ENCODE measurements around the gene CD93.

Gene CD93

GRCh38 chr20:23112595-23112994 is 26.5 kb upstream of the CD93 start:
- Histone ChIP-seq H3K79me1 (replicated peaks; ENCODE audit: low read length, poor library complexity, severe bottlenecking) (no peaks in the 10 kb centered on the region), H3K4me2 (ENCODE audit: low read length, poor library complexity, severe bottlenecking) (no peak overlapping the region), H3K27ac (ENCODE audit: low read length, poor library complexity, severe bottlenecking) (no peak overlapping the region), H3K18ac (ENCODE audit: low read depth in 1 of 2, low read length in 2 of 2) (peak overlapping the region in 1 of 2 experiments; percentile 54), H3K14ac (ENCODE audit: low read length in 2 of 2) (peak overlapping the region in 1 of 2 experiments; percentile 26), H4K8ac (ENCODE audit: low read length) (peak overlapping the region; percentile 12), H3K9ac (ENCODE audit: low read length) (no peak overlapping the region), H3K27me3 (ENCODE audit: control insufficient read depth in 1 of 2, insufficient read depth in 1 of 2, low read length in 2 of 2) (peaks cover 0 to 6% of the 10 kb centered on the region in 2 experiments), H4K91ac (ENCODE audit: low read length) (peak overlapping the region; percentile 54), H3K9me3 (ENCODE audit: control insufficient read depth, low read length) (no peaks in the 10 kb centered on the region), H2BK120ac (ENCODE audit: low read depth, low read length) (no peak overlapping the region), H3K4ac (ENCODE audit: low read depth in 1 of 2, low read length in 2 of 2) (no peak overlapping the region), H2BK5ac (ENCODE audit: low read depth, low read length, poor library complexity, severe bottlenecking) (no peak overlapping the region), H2AK5ac (ENCODE audit: low read length, severe bottlenecking) (no peak overlapping the region), H3K4me1 (ENCODE audit: control insufficient read depth, insufficient read depth, low read depth, low read length) (peaks cover 6% of the 10 kb centered on the region), H3K36me3 (ENCODE audit: control insufficient read depth in 1 of 2, insufficient read depth in 2 of 2, low read depth in 1 of 2, low read length in 2 of 2) (no peaks in the 10 kb centered on the region), H3K23ac (ENCODE audit: low read length in 2 of 2) (no peak overlapping the region), H2AFZ (ENCODE audit: low read depth, low read length) (no peak overlapping the region), H2BK15ac (ENCODE audit: low read depth, poor library complexity, severe bottlenecking) (no peak overlapping the region), H2BK12ac (ENCODE audit: low read length in 2 of 2) (peak overlapping the region; percentile 15 to 38), H3K4me3 (ENCODE audit: insufficient read depth in 1 of 2, low read depth in 1 of 2, low read length in 2 of 2) (peak overlapping the region in 1 of 2 experiments; percentile 20)
- 86% methylated on average over 1 of the region's 1 CpG for WGBS
- DNase-seq: no peak

- Histone ChIP-seq H3K9ac (ENCODE audit: low read length) (no peak overlapping the region), H3K9me3 (ENCODE audit: control insufficient read depth, low read length) (no peaks in the 10 kb centered on the region), H3K18ac (ENCODE audit: low read depth in 1 of 2, low read length in 2 of 2) (no peak overlapping the region), H2BK12ac (ENCODE audit: low read length in 2 of 2) (no peak overlapping the region), H2AFZ (ENCODE audit: low read depth, low read length) (no peak overlapping the region), H3K27ac (ENCODE audit: low read length, poor library complexity, severe bottlenecking) (no peak overlapping the region), H3K4me2 (ENCODE audit: low read length, poor library complexity, severe bottlenecking) (no peak overlapping the region), H3K36me3 (ENCODE audit: control insufficient read depth in 1 of 2, insufficient read depth in 2 of 2, low read depth in 1 of 2, low read length in 2 of 2) (no peaks in the 10 kb centered on the region), H4K8ac (ENCODE audit: low read length) (no peak overlapping the region), H3K4me1 (ENCODE audit: control insufficient read depth, insufficient read depth, low read depth, low read length) (peaks cover 6% of the 10 kb centered on the region), H2BK5ac (ENCODE audit: low read depth, low read length, poor library complexity, severe bottlenecking) (no peak overlapping the region), H4K91ac (ENCODE audit: low read length) (no peak overlapping the region), H3K4ac (ENCODE audit: low read depth in 1 of 2, low read length in 2 of 2) (peak overlapping the region in 1 of 2 experiments; percentile 46), H3K79me1 (replicated peaks; ENCODE audit: low read length, poor library complexity, severe bottlenecking) (no peaks in the 10 kb centered on the region), H3K4me3 (ENCODE audit: insufficient read depth in 1 of 2, low read depth in 1 of 2, low read length in 2 of 2) (no peak overlapping the region), H3K14ac (ENCODE audit: low read length in 2 of 2) (no peak overlapping the region), H2BK15ac (ENCODE audit: low read depth, poor library complexity, severe bottlenecking) (peak overlapping the region; percentile 21), H2BK120ac (ENCODE audit: low read depth, low read length) (no peak overlapping the region), H2AK5ac (ENCODE audit: low read length, severe bottlenecking) (no peak overlapping the region), H3K23ac (ENCODE audit: low read length in 2 of 2) (no peak overlapping the region), H3K27me3 (ENCODE audit: control insufficient read depth in 1 of 2, insufficient read depth in 1 of 2, low read length in 2 of 2) (peaks cover 0 to 6% of the 10 kb centered on the region in 2 experiments)
- DNase-seq: no peak
- WGBS: 93% methylated on average over 9 of the region's 9 CpGs
Measured at GRCh38 chr20:23111944-23112342, 25.8 kb upstream of the CD93 start.

GRCh38 chr20:23111307-23111943 is 25.3 kb upstream of the CD93 start:
- Histone ChIP-seq H2BK5ac (ENCODE audit: low read depth, low read length, poor library complexity, severe bottlenecking) (no peak overlapping the region), H3K9me3 (ENCODE audit: control insufficient read depth, low read length) (no peaks in the 10 kb centered on the region), H3K4me2 (ENCODE audit: low read length, poor library complexity, severe bottlenecking) (no peak overlapping the region), H2BK15ac (ENCODE audit: low read depth, poor library complexity, severe bottlenecking) (peak overlapping the region; percentile 21), H2AK5ac (ENCODE audit: low read length, severe bottlenecking) (no peak overlapping the region), H4K91ac (ENCODE audit: low read length) (no peak overlapping the region), H3K4ac (ENCODE audit: low read depth in 1 of 2, low read length in 2 of 2) (peak overlapping the region in 1 of 2 experiments; percentile 46), H3K23ac (ENCODE audit: low read length in 2 of 2) (no peak overlapping the region), H3K9ac (ENCODE audit: low read length) (no peak overlapping the region), H4K8ac (ENCODE audit: low read length) (no peak overlapping the region), H3K79me1 (replicated peaks; ENCODE audit: low read length, poor library complexity, severe bottlenecking) (no peaks in the 10 kb centered on the region), H3K14ac (ENCODE audit: low read length in 2 of 2) (peak overlapping the region in 1 of 2 experiments; percentile 49), H2BK120ac (ENCODE audit: low read depth, low read length) (no peak overlapping the region), H3K18ac (ENCODE audit: low read depth in 1 of 2, low read length in 2 of 2) (peak overlapping the region in 1 of 2 experiments; percentile 48), H3K27me3 (ENCODE audit: control insufficient read depth in 1 of 2, insufficient read depth in 1 of 2, low read length in 2 of 2) (peaks cover 0 to 6% of the 10 kb centered on the region in 2 experiments), H3K27ac (ENCODE audit: low read length, poor library complexity, severe bottlenecking) (no peak overlapping the region), H2BK12ac (ENCODE audit: low read length in 2 of 2) (no peak overlapping the region), H2AFZ (ENCODE audit: low read depth, low read length) (no peak overlapping the region), H3K36me3 (ENCODE audit: control insufficient read depth in 1 of 2, insufficient read depth in 2 of 2, low read depth in 1 of 2, low read length in 2 of 2) (no peaks in the 10 kb centered on the region), H3K4me3 (ENCODE audit: insufficient read depth in 1 of 2, low read depth in 1 of 2, low read length in 2 of 2) (no peak overlapping the region), H3K4me1 (ENCODE audit: control insufficient read depth, insufficient read depth, low read depth, low read length) (peaks cover 1% of the 10 kb centered on the region)
- WGBS: 90% methylated on average over 16 of the region's 16 CpGs
- no peak for DNase-seq

- H3K23ac ChIP-seq (ENCODE audit: low read length in 2 of 2): no peak overlapping the region
- H3K4me2 ChIP-seq (ENCODE audit: low read length, poor library complexity, severe bottlenecking): no peak overlapping the region
- H3K18ac ChIP-seq (ENCODE audit: low read depth in 1 of 2, low read length in 2 of 2): peak overlapping the region in 1 of 2 experiments; percentile 30
- H2BK120ac ChIP-seq (ENCODE audit: low read depth, low read length): no peak overlapping the region
- no peak overlapping the region for H2BK15ac ChIP-seq (ENCODE audit: low read depth, poor library complexity, severe bottlenecking)
- no peaks in the 10 kb centered on the region for H3K9me3 ChIP-seq (ENCODE audit: control insufficient read depth, low read length)
- H2AK5ac ChIP-seq (ENCODE audit: low read length, severe bottlenecking): no peak overlapping the region
- no peak for DNase-seq
- no peak overlapping the region for H4K8ac ChIP-seq (ENCODE audit: low read length)
- H3K36me3 ChIP-seq (ENCODE audit: control insufficient read depth in 1 of 2, insufficient read depth in 2 of 2, low read depth in 1 of 2, low read length in 2 of 2): no peaks in the 10 kb centered on the region
- no peak overlapping the region for H4K91ac ChIP-seq (ENCODE audit: low read length)
- H3K4ac ChIP-seq (ENCODE audit: low read depth in 1 of 2, low read length in 2 of 2): no peak overlapping the region
- no peak overlapping the region for H3K4me3 ChIP-seq (ENCODE audit: insufficient read depth in 1 of 2, low read depth in 1 of 2, low read length in 2 of 2)
- H3K4me1 ChIP-seq (ENCODE audit: control insufficient read depth, insufficient read depth, low read depth, low read length): peaks cover 12% of the 10 kb centered on the region
- H2BK5ac ChIP-seq (ENCODE audit: low read depth, low read length, poor library complexity, severe bottlenecking): no peak overlapping the region
- H3K14ac ChIP-seq (ENCODE audit: low read length in 2 of 2): no peak overlapping the region
- H3K27me3 ChIP-seq (ENCODE audit: control insufficient read depth in 1 of 2, insufficient read depth in 1 of 2, low read length in 2 of 2): peaks cover 0 to 6% of the 10 kb centered on the region in 2 experiments
- no peaks in the 10 kb centered on the region for H3K79me1 ChIP-seq (replicated peaks; ENCODE audit: low read length, poor library complexity, severe bottlenecking)
- no peak overlapping the region for H3K9ac ChIP-seq (ENCODE audit: low read length)
- 87% methylated on average over 3 of the region's 3 CpGs for WGBS
- no peak overlapping the region for H2AFZ ChIP-seq (ENCODE audit: low read depth, low read length)
- H3K27ac ChIP-seq (ENCODE audit: low read length, poor library complexity, severe bottlenecking): no peak overlapping the region
- no peak overlapping the region for H2BK12ac ChIP-seq (ENCODE audit: low read length in 2 of 2)
Measured at GRCh38 chr20:23108871-23109270, 22.7 kb upstream of the CD93 start.

All from mesenchymal stem cell (in vitro differentiated cells and primary cell).